ENCODE results near the gene SUPT3H. TPM values are rescaled to one million over a fixed set of nuclear protein-coding genes. Genes with fewer than 3 reads are reported as not detected.
"Not testable (repeated sequence)": the region's sequence is repeated elsewhere in the genome, so short reads cannot be mapped to it uniquely, and the experiment has no call there.

SUPT3H gene
- total RNA-seq, 1 donor from 2014 or later: 3.2 TPM

- ATAC-seq (no peak), DNase-seq (ENCODE audit: missing footprints) (no peak)
- intact Hi-C loops (cut with DNase I): no loop called here
These were observed 458.9 kb downstream of the SUPT3H start for GRCh38 chr6:44918671-44919296.

GRCh38 chr6:44917430-44917829 is 460.3 kb downstream of the SUPT3H start:
- ATAC-seq (no peak), DNase-seq (ENCODE audit: missing footprints) (no peak)
- intact Hi-C loops (cut with DNase I): no loop called here

GRCh38 chr6:44915111-44915510 is 462.6 kb downstream of the SUPT3H start:
- intact Hi-C loops (cut with DNase I): no loop called here
- ATAC-seq (no peak), DNase-seq (ENCODE audit: missing footprints) (no peak)

DNA sequence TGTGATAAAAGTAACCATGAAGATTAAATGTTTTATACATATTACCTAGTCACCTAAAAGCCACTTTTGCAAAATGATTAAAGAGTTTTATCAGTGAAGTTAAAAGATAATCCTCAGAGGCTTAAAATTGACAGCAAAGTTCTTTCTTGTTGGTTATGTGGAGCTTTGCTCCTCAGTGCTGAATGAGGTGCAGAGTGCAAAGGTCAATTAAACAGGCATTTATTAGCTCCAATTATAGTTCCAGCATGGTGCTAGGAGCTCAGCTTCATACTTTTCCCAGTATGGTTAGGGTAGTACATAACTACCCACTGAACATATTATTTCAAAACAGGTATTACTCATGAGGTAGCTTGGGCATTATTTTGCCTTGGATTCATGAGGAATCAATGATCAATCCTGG is 463.6 kb downstream of the SUPT3H start:
- DNase-seq (ENCODE audit: missing footprints) (no peak), ATAC-seq (no peak)
- intact Hi-C loops (cut with DNase I): no loop called here

DNA sequence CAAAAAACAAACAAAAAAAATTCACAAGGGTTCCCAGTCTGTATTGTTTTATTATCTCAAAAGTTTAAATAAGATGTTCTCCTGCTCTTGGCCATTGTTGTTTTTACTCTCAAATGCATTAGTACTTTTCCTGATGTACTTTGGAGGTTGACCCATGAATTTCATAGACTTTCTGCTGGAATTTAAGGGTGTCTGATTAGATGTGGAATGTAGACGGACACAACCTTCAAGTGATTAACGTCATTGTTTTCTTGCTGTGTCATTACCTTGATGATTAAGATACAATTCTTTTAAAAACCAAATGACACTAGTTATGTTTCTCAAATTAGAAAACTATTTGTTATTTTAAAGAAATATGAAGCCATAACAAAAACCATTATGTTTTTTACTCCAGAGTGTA is 471.0 kb downstream of the SUPT3H start:
- intact Hi-C loops (cut with DNase I): no loop called here
- DNase-seq (ENCODE audit: missing footprints) (no peak), ATAC-seq (no peak)

DNA sequence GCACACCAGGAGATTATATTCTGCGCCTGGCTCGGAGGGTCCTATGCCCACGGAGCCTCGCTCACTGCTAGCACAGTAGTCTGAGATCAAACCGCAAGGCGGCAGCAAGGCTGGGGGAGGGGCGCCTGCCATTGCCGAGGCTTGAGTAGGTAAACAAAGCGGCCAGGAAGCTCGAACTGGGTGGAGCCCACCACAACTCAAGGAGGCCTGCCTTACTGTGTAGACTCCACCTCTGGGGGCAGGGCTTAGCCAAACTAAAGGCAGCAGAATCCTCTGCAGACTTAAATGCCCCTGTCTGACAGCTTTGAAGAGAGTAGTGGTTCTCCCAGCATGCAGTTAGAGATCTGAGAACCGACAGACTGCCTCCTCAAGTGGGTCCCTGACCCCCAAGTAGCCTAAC is 477.4 kb downstream of the SUPT3H start:
- ATAC-seq; DNase-seq (ENCODE audit: missing footprints); intact Hi-C loops (cut with DNase I): not testable (repeated sequence)

DNA sequence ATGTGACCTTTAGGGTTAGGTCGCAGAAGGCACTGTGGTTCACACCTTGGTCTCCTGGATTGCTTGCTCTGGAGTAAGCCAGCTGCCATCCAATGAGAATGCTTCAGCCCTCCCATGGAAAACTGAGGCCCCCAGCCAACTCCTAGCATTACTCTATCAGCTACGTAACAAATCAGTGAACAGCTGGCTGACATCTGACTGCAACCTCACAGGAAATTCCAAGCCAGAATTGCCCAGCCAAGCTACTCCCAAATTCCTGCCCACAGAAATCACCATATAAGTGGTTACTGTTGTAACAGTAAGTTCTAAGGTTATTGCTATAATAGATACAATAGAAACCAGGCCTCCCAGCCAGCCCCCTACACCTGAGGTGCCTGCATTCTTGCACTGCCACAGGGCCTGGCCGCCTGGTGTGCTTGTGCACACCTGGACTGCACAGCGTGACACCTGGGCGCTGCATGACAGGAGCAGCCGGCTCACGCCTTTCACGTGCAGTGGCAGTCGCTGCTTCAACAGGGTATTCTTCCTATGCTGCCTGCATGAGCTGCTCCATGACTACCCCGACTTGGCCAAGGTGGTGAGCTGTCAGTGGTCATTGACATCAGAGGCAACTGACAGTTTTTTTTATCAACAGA is 479.3 kb downstream of the SUPT3H start:
- ATAC-seq (no peak), DNase-seq (ENCODE audit: missing footprints) (no peak)
- intact Hi-C loops (cut with DNase I): no loop called here

GRCh38 chr6:44897316-44897715 is 480.4 kb downstream of the SUPT3H start:
- ATAC-seq: no peak
- intact Hi-C loops (cut with DNase I): no loop called here

DNA sequence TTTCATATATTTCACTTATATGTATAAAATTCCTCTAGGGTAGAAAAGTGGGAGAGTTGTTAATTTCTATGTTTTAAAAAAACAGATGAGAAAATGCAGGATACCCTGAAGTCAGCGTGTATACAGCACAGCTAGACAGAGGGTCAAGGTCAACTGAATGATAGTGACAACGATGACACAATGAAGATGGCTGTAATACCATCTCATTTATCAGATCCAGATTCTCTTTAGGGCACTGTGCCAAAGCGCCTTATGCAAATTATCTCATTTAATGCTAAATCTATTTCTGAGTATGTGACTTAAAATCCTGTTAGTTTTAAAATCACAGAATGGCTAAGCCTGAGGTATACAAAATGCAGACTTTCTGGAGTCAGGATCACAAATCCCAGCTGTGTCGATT is 481.0 kb downstream of the SUPT3H start:
- DNase-seq (ENCODE audit: missing footprints) (no peak), ATAC-seq (no peak)
- intact Hi-C loops (cut with DNase I): no loop called here

More at GRCh38 chr6:44897316-44897715, 480.4 kb downstream of the SUPT3H start:
- no peak for DNase-seq (ENCODE audit: missing footprints)

GRCh38 chr6:44892579-44892978 is 485.2 kb downstream of the SUPT3H start:
- intact Hi-C loops (cut with DNase I): no loop called here
- DNase-seq (ENCODE audit: missing footprints) (no peak), ATAC-seq (no peak)

DNA sequence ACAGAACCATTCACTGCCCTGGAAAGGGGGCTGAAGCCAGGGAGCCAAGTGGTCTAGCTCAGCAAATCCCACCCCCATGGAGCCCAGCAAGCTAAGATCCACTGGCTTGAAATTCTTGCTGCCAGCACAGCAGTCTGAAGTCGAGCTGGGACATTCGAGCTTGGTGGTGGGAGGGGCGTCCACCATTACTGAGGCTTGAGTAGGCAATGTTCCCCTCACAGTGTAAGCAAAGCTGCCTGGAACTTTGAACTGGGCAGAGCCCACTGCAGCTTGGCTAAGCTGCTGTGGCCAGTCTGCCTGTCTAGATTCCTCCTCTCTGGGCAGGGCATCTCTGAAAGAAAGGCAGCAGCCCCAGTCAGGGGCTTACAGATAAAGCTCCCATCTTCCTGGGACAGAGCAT is 498.7 kb downstream of the SUPT3H start:
- ATAC-seq; DNase-seq (ENCODE audit: missing footprints); intact Hi-C loops (cut with DNase I): not testable (repeated sequence)

- DNase-seq (ENCODE audit: missing footprints); ATAC-seq; intact Hi-C loops (cut with DNase I): not testable (repeated sequence)
These were observed 501.1 kb downstream of the SUPT3H start for GRCh38 chr6:44876638-44877037.

GRCh38 chr6:44869321-44869897 is 508.3 kb downstream of the SUPT3H start:
- ATAC-seq (no peak), DNase-seq (ENCODE audit: missing footprints) (no peak)
- intact Hi-C loops (cut with DNase I): no loop called here

GRCh38 chr6:44868910-44869309 is 508.8 kb downstream of the SUPT3H start:
- ATAC-seq (no peak), DNase-seq (ENCODE audit: missing footprints) (no peak)
- intact Hi-C loops (cut with DNase I): no loop called here

DNA sequence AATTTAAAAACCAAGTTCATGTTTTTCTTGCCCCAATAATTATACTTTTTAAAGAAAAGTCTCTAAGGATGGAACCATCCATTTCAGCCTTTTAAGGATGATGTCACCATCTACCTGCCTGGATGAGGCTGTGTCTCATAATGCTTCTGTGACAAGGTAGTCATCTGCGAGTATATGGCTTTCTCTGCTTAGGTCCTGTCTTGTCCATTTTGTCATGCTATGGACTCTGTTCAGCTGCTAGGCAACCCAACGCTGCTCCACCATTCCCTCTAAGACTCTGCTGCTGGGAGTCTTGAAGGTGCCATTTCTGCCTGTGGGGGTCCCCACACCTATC is 509.4 kb downstream of the SUPT3H start:
- intact Hi-C loops (cut with DNase I): no loop called here
- no peak for DNase-seq (ENCODE audit: missing footprints)
- no peak for ATAC-seq

DNA sequence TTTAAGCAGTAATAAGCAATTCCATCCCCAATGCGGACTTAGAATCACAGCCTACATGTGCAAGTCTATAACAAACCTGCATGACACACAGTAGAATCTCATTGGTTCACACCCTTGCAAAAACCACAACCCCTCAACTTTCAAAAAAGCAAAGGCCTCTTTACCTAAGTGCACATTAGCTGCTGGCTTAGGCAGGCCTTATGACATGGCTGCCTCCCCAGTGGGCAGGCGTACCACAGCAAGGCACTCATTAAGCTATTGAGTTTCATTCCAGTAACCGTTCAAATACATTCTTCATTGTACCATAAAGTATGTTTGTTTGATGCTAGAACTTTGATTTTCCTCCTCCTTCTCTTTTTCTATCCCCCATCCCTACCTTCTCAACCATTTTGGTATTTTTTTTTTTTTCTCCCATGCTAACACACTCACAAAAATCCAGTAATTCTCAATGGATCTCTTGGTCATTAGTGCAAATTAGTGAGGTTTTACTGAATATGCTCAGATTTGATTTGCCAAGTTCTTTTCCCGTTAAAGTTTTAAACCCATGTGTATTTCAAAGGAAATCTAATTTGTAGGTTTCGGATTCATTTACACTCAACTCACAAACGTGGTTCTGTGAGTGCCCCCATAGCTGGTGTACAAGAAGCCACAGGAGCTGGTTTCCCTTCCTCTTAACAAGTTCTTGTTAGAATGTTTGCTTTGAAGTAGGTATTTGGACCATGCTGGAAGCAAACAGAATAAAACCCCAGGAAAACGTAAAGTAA is 510.0 kb downstream of the SUPT3H start:
- intact Hi-C loops (cut with DNase I): no loop called here
- DNase-seq (ENCODE audit: missing footprints) (no peak), ATAC-seq (no peak)

GRCh38 chr6:44865184-44865583 is 512.5 kb downstream of the SUPT3H start:
- ATAC-seq; DNase-seq (ENCODE audit: missing footprints); intact Hi-C loops (cut with DNase I): not testable (repeated sequence)

- intact Hi-C loops (cut with DNase I): no loop called here
- DNase-seq (ENCODE audit: missing footprints) (no peak), ATAC-seq (no peak)
These were observed 517.8 kb downstream of the SUPT3H start for GRCh38 chr6:44859901-44860410.

GRCh38 chr6:44858998-44859397 is 518.7 kb downstream of the SUPT3H start:
- no peak for DNase-seq (ENCODE audit: missing footprints)
- no peak for ATAC-seq
- intact Hi-C loops (cut with DNase I): no loop called here

- ATAC-seq (no peak), DNase-seq (ENCODE audit: missing footprints) (no peak)
- intact Hi-C loops (cut with DNase I): no loop called here
These were observed 521.3 kb downstream of the SUPT3H start for GRCh38 chr6:44856479-44856878.

Data from Right ventricle myocardium inferior (tissue), 1 donor.